GM18511 (cell line): Measurements from ENCODE around the gene CADPS2.

Experiments
- ATAC-seq: cut with Tn5 transposase; IDR thresholded peaks from one replicate; pipeline ENCODE4 v1.9.1; 2021; ENCODE audit warnings: mild to moderate bottlenecking, moderate library complexity; ENCODE audit not compliant: unreplicated experiment

The CADPS2 gene

GRCh38 chr7:122327969-122328368, 558.3 kb downstream of the CADPS2 start:
- ATAC-seq: no peak

GRCh38 chr7:122316467-122317388, 569.5 kb downstream of the CADPS2 start:
- ATAC-seq: no peak

DNA sequence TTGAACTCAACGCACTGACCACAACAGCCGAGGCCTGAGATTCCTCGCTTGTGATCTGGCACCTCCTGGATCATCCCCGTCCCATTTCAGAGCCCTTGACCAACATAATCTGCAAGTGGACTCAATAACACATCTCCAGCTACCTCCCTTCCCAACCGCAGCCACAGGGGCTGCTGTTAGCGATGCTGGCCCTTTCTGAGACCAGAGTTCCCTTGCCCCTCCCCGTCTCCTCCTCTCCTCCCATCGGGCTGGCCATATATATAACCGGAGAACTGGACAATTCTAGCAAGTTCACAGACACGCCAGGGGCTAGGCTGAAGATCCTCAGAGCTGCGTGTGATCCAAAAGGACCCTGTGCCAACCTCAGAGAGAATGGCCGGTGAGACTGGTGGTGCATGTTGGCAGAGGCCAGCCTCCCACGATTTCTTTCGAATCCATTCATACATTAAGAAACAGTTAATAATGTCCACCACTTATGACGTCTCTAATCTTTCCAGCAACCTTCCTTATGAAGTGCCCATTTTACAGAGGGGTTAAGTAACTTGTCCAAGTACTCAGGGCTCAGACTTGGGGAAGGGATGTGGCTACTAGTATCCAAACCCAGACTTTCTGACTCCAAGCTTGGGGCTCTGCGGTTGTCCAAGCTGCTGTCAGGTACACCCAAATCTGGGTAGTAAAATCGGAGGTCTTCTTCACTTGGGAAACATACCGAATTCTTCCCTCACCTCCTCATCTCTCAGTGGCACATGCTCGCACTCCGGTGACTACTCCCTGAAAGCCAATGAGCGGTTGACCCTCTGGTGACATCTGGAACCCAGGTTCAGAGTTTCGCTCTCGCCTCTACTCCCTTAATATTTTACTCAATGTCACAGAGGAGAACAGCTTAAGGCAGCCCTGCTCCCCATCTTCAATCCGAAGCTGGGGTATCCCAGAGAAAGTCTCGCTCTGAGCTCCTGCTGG, 570.5 kb downstream of the CADPS2 start:
- no peak for ATAC-seq

- no peak for ATAC-seq
Observed at GRCh38 chr7:122314284-122314683, 572.0 kb downstream of the CADPS2 start.

DNA sequence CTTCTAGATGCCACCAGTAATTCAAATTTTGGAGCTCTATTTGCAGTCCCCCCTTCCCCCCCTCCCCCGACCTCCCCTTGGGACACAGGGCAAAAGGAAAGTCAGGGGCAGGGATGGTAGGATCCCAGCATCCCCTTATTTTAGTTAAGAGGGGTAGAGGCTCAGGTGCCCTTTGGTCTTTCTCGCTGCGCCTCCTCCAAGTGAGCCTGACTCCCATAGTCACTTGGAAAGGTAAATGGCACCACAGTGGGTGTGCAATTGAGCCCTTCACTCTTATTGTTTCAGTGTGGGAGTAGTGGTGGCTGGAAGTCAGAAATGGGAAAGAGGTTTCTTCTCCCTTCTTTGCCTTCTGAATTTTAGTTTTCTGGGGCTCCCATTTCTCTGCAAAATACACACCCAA, 573.5 kb downstream of the CADPS2 start:
- no peak for ATAC-seq

- no peak for ATAC-seq
Observed at GRCh38 chr7:122311734-122312450, 574.4 kb downstream of the CADPS2 start.

GRCh38 chr7:122311050-122311700, 575.1 kb downstream of the CADPS2 start:
- ATAC-seq: no peak

DNA sequence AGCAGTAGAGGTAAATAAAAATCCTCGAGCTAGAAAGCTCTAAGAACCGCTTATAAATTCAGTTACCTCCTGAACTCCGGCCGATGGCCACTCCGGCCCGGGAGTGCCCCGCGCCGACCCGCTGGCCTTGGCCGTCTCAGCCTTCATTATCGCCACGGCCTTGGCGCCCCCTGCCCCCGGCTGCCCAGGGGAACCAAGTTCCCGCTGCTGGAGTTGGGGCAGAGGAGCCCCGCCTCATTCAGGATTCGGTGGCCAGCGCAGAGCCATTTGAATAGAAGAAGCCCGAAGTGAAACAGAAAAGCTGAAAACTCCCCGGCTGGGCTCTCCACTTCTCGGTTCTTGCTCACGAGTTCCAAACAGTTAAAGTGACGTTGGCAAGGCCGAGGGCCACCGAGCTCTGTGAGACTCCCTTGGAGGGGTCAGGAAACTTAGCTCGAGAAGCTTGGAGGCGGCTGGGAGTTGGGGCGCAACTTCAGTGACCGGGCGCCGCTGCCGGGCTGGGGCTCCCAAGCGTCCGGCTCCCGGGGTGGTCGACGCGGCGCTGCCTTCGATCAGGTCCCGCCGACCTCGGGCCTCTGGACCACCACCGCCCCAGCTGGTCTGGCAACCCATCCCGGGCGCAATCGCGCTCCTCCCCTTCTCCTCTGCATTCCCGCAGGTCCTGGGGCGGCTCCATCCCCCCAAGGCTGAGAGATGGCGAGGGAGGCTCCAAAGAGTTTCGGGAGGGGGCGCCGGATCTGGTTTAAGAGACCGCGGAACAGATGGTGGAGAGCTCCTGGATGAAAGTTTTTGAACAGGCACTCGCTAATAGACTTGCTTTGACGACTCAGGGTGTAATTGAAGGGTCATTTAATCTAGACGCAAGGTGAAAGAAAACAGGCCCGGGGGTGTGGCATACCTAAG, 575.9 kb downstream of the CADPS2 start:
- no peak for ATAC-seq

GRCh38 chr7:122309421-122309820, 576.8 kb downstream of the CADPS2 start:
- ATAC-seq: no peak

DNA sequence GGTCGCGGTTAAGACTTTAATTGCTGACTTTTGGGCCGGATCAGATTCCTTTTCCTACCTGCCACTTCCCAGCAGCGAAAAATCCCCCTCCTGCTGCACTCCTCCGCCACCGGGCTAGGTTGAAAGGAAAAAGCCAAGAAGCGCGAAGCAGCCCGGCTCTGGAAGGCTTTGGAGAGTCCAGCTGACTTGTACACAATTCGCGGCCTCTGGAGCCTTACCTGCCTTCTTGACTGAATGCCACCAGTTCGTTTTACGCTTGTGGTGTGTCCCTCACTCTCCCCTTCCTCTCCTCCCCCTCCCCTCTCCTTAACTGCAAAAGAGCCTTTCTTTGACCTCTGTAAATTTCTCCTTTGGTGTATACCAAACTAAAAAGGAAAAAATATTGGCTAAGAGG, 579.0 kb downstream of the CADPS2 start:
- no peak for ATAC-seq

DNA sequence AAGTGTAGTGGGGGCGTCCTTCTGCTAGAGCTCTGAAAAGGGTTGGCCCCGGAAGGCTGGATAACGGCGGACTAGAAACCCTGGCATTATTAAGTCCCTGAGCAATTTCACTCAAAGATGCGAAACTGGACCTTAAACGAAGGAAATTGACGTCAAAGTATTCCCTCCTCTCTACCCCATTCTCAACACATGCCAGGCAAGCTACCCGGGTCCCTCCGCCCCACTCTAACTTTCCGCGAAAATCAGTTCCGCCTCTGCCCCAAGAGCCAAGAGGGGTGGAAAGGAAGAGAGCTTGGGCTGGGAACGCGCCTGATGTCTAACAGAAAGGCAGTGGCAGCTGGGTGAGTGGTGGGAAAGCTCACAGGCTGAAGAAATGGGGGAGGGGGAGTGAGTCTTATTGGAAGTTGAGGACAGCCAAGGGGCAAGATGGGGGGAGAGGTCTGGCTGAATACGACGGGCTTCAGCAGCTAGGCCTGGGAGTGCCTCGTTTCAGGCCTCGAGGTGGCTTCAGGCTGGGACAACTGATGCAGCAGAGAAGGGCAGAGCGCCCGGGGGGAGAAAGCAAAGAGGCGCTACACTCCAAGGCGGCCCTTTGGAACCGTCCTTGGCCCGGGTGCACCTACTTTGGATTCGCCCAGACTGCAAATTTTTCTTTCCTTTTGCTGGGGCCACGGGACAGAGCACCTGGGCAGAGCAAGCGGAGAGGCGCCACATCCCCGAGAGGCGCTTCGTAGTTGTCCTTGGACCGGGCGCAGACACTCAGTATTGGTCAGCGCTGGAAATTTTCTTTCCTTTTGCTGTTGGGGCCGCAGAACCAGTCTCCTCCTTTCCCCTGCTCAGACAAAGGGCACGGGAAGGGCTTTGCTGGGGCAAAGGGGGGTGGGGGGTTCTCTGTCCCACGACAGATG, 579.7 kb downstream of the CADPS2 start:
- ATAC-seq: no peak

- ATAC-seq: no peak
Observed at GRCh38 chr7:122305475-122306319, 580.6 kb downstream of the CADPS2 start.

DNA sequence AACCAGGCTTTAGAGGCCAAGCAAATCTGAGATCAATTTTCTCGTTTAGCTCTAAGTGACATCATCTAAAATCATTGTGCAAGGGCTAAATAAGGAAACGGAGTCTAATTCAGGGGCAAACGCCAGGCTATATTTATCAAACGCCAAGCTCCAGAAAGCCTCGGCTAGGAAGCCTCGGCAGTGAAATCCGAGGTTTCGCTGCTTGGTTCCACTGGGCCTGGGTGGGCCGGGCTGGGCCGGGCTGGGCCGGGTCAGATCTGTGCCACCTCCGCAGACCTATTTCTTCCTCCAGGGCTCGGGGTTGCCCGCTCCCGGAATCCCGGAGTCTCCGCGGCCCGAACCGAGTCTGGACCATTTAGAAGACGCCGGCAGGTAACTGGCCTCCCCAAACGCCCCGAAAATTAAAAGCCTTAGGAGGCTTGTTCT, 581.3 kb downstream of the CADPS2 start:
- ATAC-seq: no peak

GRCh38 chr7:122304319-122304975, 581.8 kb downstream of the CADPS2 start, which contains the start of gene FEZF1:
Gene FEZF1 (minus strand): TSS chr7:122304750. CDS start chr7:122304437, 313 bp downstream.
- no peak for ATAC-seq

DNA sequence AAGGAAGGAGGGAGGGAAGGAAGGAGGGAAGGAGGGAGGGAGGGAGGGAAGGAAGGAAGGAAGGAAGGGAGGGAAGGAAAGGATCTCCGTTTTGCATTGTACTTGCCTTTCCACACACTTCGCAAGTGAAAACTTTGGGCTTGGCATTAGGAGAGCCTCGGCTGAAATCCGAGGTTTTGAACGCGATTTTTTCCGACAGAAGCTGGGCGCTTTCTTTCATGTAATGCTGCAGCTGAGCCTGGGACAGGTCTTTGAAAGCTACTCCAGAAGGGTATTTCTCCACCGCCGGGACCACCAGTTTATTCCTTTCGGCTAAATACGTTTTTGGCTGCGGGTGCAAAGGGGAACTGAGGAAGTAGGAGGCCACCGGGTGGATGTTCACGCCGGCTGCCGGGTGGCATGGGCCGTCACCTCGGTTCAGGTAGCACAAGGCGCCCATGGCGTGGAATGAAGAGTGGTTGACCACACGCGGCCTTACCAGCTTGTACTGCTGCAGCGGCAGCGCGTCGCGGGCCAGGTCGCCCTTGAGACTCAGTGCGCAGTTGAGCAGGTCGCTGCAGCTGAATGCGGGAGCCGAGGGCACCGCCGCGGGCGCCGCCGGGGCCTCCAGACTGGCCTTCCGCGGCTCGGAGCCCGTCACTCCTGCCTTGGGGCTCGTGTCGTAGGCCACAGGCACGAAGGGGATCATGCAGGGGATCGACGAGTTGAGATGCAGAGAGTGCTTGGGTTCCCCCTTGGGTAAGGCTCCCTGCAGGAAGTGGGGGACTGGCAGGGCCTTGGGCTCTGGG, 582.5 kb downstream of the CADPS2 start:
- ATAC-seq: no peak
